HL-60 (cell line): ENCODE data around the gene SPATA6.

Experiments
- DNase-seq, 2 experiments: peaks; one replicate each; pipeline ENCODE4 v3.0.0-alpha.2; 2010 to 2020; ENCODE audit warnings: low read depth in 1 of 2, low spot score in 1 of 2
- H3K27ac ChIP-seq: fragments of 250-450 bp; sonication (Bioruptor Pico); replicated peaks from 2 replicates; pipeline ENCODE4 v1.5.1; 2020; ENCODE audit warnings: mild to moderate bottlenecking, moderate library complexity
- H3K27me3 ChIP-seq: fragments of 250-450 bp; sonication (Bioruptor Pico); 2 replicates; pipeline ENCODE4 v1.5.1; 2021; ENCODE audit warnings: mild to moderate bottlenecking, moderate library complexity; ENCODE audit not compliant: insufficient read depth, poor library complexity, severe bottlenecking
- H3K4me3 ChIP-seq: replicated peaks from 2 replicates; pipeline ENCODE4 v1.5.1; 2011; ENCODE audit warnings: mild to moderate bottlenecking, control low read depth, low read length; ENCODE audit not compliant: insufficient read depth
- CTCF ChIP-seq: IDR thresholded peaks from one replicate; pipeline ENCODE4 v1.5.1; 2011; ENCODE audit warnings: low read length, control low read depth, inconsistent platforms; ENCODE audit not compliant: insufficient read depth
- GABPA ChIP-seq: IDR thresholded peaks from 2 replicates; pipeline ENCODE4 v1.6.1; 2012; ENCODE audit warnings: low read depth
- POLR2AphosphoS5 ChIP-seq: IDR thresholded peaks from 2 replicates; pipeline ENCODE4 v1.6.1; 2012; ENCODE audit warnings: low read depth
- REST ChIP-seq: IDR thresholded peaks from 2 replicates; pipeline ENCODE4 v1.6.1; 2012; ENCODE audit warnings: low read depth; ENCODE audit not compliant: insufficient replicate concordance
- SPI1 ChIP-seq: IDR thresholded peaks from 2 replicates; pipeline ENCODE4 v1.6.1; 2012; ENCODE audit warnings: low read depth, mild to moderate bottlenecking, borderline replicate concordance

SPATA6 gene

GRCh38 chr1:48405400-48405799 is 66.6 kb downstream of the SPATA6 start:
- no peak overlapping the region for H3K27ac ChIP-seq
- DNase-seq: no peak
- no peaks in the 10 kb centered on the region for H3K27me3 ChIP-seq
- TF ChIP-seq CTCF: no peak
- H3K4me3 ChIP-seq: no peak overlapping the region

GRCh38 chr1:48402599-48402998 is 69.4 kb downstream of the SPATA6 start:
- Histone ChIP-seq H3K27me3 (no peaks in the 10 kb centered on the region), H3K27ac (no peak overlapping the region), H3K4me3 (no peak overlapping the region)
- DNase-seq: no peak
- no peak for TF ChIP-seq SPI1
- no peak for TF ChIP-seq CTCF
- no peak for TF ChIP-seq GABPA
- no peak for TF ChIP-seq REST
- TF ChIP-seq POLR2AphosphoS5: no peak

GRCh38 chr1:48396208-48396607 is 75.8 kb downstream of the SPATA6 start:
- no peak overlapping the region for H3K27ac ChIP-seq

More at GRCh38 chr1:48396208-48396607, 75.8 kb downstream of the SPATA6 start:
- Histone ChIP-seq H3K4me3 (no peak overlapping the region), H3K27me3 (no peaks in the 10 kb centered on the region)
- DNase-seq: no peak
- no peak for TF ChIP-seq REST
- no peak for TF ChIP-seq POLR2AphosphoS5
- TF ChIP-seq GABPA: no peak
- no peak for TF ChIP-seq SPI1
- TF ChIP-seq CTCF: no peak
